HepG2 (cell line): ENCODE measurements around the gene MORC3. TPM values are rescaled to one million over a fixed set of nuclear protein-coding genes. Genes with fewer than 3 reads are reported as not detected.

Experiments used
- ATM ChIP-seq: fragments of 450-650 bp; IDR thresholded peaks from 2 replicates; pipeline ENCODE4 v1.7.1; 2017; ENCODE audit warnings: mild to moderate bottlenecking, borderline replicate concordance
- CBX1 ChIP-seq: IDR thresholded peaks from one replicate; pipeline ENCODE4 v1.6.1; 2016; ENCODE audit warnings: antibody characterized with exemption, low read depth
- CCDC6 ChIP-seq: sonication (generic); formaldehyde crosslinking; IDR thresholded peaks from 2 replicates; pipeline ENCODE4 v1.8.1; 2022; ENCODE audit warnings: mild to moderate bottlenecking, missing genetic modification reagents, moderate library complexity
- ESRRA ChIP-seq: sonication (generic); formaldehyde crosslinking; IDR thresholded peaks from 2 replicates; pipeline ENCODE4 v1.5.1; 2020; ENCODE audit warnings: mild to moderate bottlenecking, low read depth, missing genetic modification reagents
- HMG20B ChIP-seq: conservative IDR thresholded peaks from 2 replicates; pipeline ENCODE4 v1.6.1; 2016; ENCODE audit warnings: missing genetic modification reagents, missing compliant biosample characterization
- HNRNPK ChIP-seq: fragments of 200-400 bp; formaldehyde crosslinking; IDR thresholded peaks from 2 replicates; pipeline ENCODE4 v1.6.1; 2018; ENCODE audit warnings: low read length, low read depth, moderate library complexity, mild to moderate bottlenecking; ENCODE audit not compliant: poor library complexity, severe bottlenecking
- MAFG ChIP-seq: sonication (generic); formaldehyde crosslinking; IDR thresholded peaks from 2 replicates; pipeline ENCODE4 v1.5.1; 2020; ENCODE audit warnings: mild to moderate bottlenecking, missing genetic modification reagents
- MATR3 ChIP-seq: sonication (generic); formaldehyde crosslinking; IDR thresholded peaks from 2 replicates; pipeline ENCODE4 v1.4.0; 2020; ENCODE audit warnings: missing genetic modification reagents
- NPAS2 ChIP-seq: sonication (generic); formaldehyde crosslinking; IDR thresholded peaks from 2 replicates; pipeline ENCODE4 v1.8.0; 2022; ENCODE audit warnings: mild to moderate bottlenecking, missing genetic modification reagents, borderline replicate concordance
- PITX1 ChIP-seq: sonication (generic); formaldehyde crosslinking; IDR thresholded peaks from 2 replicates; pipeline ENCODE4 v1.5.1; 2020; ENCODE audit warnings: mild to moderate bottlenecking, missing genetic modification reagents
- RBM39 ChIP-seq: fragments of 200-400 bp; formaldehyde crosslinking; IDR thresholded peaks from one replicate; pipeline ENCODE4 v1.6.1; 2018; ENCODE audit warnings: antibody characterized with exemption, mild to moderate bottlenecking, low read depth, low read length; ENCODE audit not compliant: poor library complexity, severe bottlenecking
- REL ChIP-seq: sonication (generic); formaldehyde crosslinking; conservative IDR thresholded peaks from 2 replicates; pipeline ENCODE4 v1.8.0; 2022; ENCODE audit warnings: mild to moderate bottlenecking, missing genetic modification reagents, moderate library complexity
- SALL1 ChIP-seq: sonication (generic); formaldehyde crosslinking; IDR thresholded peaks from 2 replicates; pipeline ENCODE4 v1.8.0; 2022; ENCODE audit warnings: mild to moderate bottlenecking, missing genetic modification reagents
- ZBTB38 ChIP-seq: sonication (generic); formaldehyde crosslinking; IDR thresholded peaks from 2 replicates; pipeline ENCODE4 v1.5.1; 2020; ENCODE audit warnings: mild to moderate bottlenecking, missing genetic modification reagents
- ZEB1 ChIP-seq: IDR thresholded peaks from 2 replicates; pipeline ENCODE4 v1.6.1; 2012; ENCODE audit warnings: mild to moderate bottlenecking, low read depth, inconsistent platforms; ENCODE audit not compliant: insufficient replicate concordance
- ZNF101 ChIP-seq: sonication (generic); formaldehyde crosslinking; IDR thresholded peaks from 2 replicates; pipeline ENCODE4 v1.4.0; 2020; ENCODE audit warnings: mild to moderate bottlenecking, low read depth, missing genetic modification reagents, borderline replicate concordance
- ZNF3 ChIP-seq: IDR thresholded peaks from 2 replicates; pipeline ENCODE4 v1.7.0; 2017; ENCODE audit warnings: inconsistent platforms
- ZNF614 ChIP-seq: IDR thresholded peaks from 2 replicates; pipeline ENCODE4 v1.6.1; 2018; ENCODE audit warnings: missing biosample characterization, missing genetic modification reagents, inconsistent platforms, borderline replicate concordance
- ZNF672 ChIP-seq: sonication (generic); formaldehyde crosslinking; IDR thresholded peaks from 2 replicates; pipeline ENCODE4 v1.8.1; 2022; ENCODE audit warnings: missing genetic modification reagents
- ZNF678 ChIP-seq: sonication (generic); formaldehyde crosslinking; IDR thresholded peaks from 2 replicates; pipeline ENCODE4 v1.4.0; 2020; ENCODE audit warnings: mild to moderate bottlenecking, missing genetic modification reagents
- polyA plus RNA-seq, 8 experiments: library from polyadenylated mRNA; depleted of rRNA in 3 of 8; stranded (reverse) in 7 of 8; unstranded in 1 of 8; fragments of >200 nt; fragmentation: Illumina TruSeq in 4 of 8; extraction: Trizol in 4 of 8; gene quantifications; 2 replicates each; pipeline versions ENCODE4 v1.2.1 to v1.2.3, GENCODE V29; 2011 to 2016; ENCODE audit warnings: low read depth in 4 of 8, missing spikeins in 1 of 8, mixed read lengths in 1 of 8; ENCODE audit not compliant: insufficient read depth in 1 of 8
- total RNA-seq, 5 experiments: library from RNA; depleted of rRNA; stranded (reverse); fragments of >200 nt; fragmentation: Illumina TruSeq; extraction: Trizol; gene quantifications; 2 replicates each; pipeline ENCODE4 v1.2.3, GENCODE V29; 2016; ENCODE audit warnings: low read depth in 1 of 5
- TF ChIP-seq, protein P1 (sequence below): sonication (generic); formaldehyde crosslinking; IDR thresholded peaks from 2 replicates; pipeline ENCODE4 v1.4.0; 2020; ENCODE audit warnings: missing genetic modification reagents, borderline replicate concordance
- TF ChIP-seq, protein P2 (sequence below): sonication (generic); formaldehyde crosslinking; conservative IDR thresholded peaks from 2 replicates; pipeline ENCODE4 v1.4.0; 2020; ENCODE audit warnings: missing genetic modification reagents
- TF ChIP-seq, protein P3 (sequence below): sonication (generic); formaldehyde crosslinking; IDR thresholded peaks from 2 replicates; pipeline ENCODE4 v1.5.0; 2020; ENCODE audit warnings: missing genetic modification reagents, mild to moderate bottlenecking, borderline replicate concordance

MORC3 gene
- total and polyA plus RNA-seq, 2 of the 13 experiments (the other 11 are each of a cell fraction or from before 2014, with no cell fraction given), result 12.9 to 19.5 TPM

DNA sequence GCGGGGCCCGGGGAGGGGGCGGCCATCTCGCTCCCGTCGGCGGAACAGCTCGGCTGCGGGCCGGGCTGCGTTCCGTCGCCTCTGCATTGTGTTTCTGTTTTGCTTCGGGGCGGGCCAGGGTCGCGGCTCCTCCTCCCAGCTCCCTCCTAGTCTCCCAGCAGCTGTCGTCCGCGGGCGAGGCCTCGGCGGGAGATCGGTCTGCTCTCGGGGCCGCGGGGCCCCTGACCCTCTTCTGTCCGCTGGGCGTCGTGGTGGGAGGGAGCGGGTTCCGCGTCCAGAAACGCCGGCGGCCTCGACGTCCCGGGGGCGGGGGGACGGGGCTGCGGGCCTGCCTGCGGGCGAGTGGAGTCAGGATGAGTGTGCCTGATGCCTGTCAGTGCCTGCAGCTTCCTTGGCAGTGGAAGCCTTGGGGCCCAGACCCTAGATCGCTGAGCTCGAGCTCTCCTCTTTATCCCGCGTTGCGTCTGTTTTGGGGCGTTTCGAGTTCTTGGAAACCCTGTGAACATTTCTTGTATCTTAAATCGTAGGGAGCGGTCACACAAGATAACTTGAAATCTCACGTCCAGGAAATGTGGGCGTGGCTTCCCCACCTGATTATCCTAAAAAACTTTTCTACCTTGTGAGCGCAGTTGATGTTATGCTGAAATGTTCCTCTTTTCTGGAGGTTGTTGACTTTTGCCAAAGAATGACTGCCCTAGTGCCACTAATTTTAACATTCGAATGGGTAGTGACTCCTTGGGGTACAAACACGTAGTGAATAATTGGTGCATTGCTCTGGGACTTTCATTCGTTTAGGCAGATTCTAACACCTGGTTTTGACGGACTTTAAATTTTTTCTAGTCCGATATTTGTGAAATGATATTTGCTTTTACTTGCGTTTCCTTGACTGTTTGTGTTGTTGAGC is 676 bp downstream of the MORC3 start (continued):
- TF ChIP-seq, protein P1, sequence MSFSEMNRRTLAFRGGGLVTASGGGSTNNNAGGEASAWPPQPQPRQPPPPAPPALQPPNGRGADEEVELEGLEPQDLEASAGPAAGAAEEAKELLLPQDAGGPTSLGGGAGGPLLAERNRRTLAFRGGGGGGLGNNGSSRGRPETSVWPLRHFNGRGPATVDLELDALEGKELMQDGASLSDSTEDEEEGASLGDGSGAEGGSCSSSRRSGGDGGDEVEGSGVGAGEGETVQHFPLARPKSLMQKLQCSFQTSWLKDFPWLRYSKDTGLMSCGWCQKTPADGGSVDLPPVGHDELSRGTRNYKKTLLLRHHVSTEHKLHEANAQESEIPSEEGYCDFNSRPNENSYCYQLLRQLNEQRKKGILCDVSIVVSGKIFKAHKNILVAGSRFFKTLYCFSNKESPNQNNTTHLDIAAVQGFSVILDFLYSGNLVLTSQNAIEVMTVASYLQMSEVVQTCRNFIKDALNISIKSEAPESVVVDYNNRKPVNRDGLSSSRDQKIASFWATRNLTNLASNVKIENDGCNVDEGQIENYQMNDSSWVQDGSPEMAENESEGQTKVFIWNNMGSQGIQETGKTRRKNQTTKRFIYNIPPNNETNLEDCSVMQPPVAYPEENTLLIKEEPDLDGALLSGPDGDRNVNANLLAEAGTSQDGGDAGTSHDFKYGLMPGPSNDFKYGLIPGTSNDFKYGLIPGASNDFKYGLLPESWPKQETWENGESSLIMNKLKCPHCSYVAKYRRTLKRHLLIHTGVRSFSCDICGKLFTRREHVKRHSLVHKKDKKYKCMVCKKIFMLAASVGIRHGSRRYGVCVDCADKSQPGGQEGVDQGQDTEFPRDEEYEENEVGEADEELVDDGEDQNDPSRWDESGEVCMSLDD (CRISPR knock-in tag), result no peak
- TF ChIP-seq ZNF101, result no peak
- TF ChIP-seq, protein P2, sequence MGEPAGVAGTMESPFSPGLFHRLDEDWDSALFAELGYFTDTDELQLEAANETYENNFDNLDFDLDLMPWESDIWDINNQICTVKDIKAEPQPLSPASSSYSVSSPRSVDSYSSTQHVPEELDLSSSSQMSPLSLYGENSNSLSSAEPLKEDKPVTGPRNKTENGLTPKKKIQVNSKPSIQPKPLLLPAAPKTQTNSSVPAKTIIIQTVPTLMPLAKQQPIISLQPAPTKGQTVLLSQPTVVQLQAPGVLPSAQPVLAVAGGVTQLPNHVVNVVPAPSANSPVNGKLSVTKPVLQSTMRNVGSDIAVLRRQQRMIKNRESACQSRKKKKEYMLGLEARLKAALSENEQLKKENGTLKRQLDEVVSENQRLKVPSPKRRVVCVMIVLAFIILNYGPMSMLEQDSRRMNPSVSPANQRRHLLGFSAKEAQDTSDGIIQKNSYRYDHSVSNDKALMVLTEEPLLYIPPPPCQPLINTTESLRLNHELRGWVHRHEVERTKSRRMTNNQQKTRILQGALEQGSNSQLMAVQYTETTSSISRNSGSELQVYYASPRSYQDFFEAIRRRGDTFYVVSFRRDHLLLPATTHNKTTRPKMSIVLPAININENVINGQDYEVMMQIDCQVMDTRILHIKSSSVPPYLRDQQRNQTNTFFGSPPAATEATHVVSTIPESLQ, result no peak
- no peak for TF ChIP-seq RBM39
- TF ChIP-seq NPAS2, result no peak
- TF ChIP-seq ZBTB38 (CRISPR knock-in tag), result no peak
- TF ChIP-seq PITX1 (CRISPR knock-in tag), result no peak
- TF ChIP-seq MATR3, result no peak
- TF ChIP-seq ATM, result no peak
- TF ChIP-seq CBX1, result no peak
- no peak for TF ChIP-seq ZEB1
- TF ChIP-seq ZNF678, result no peak
- TF ChIP-seq ESRRA, result no peak
- TF ChIP-seq HNRNPK, result no peak
- no peak for TF ChIP-seq SALL1 (CRISPR knock-in tag)
- no peak for TF ChIP-seq ZNF3 (CRISPR knock-in tag)
- TF ChIP-seq, protein P3, sequence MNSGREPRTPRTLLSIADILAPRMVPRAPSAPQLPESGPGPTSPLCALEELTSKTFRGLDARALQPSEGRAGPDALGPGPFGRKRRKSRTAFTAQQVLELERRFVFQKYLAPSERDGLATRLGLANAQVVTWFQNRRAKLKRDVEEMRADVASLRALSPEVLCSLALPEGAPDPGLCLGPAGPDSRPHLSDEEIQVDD (CRISPR knock-in tag), result no peak
- no peak for TF ChIP-seq HMG20B
- no peak for TF ChIP-seq REL
- TF ChIP-seq MAFG (CRISPR knock-in tag), result no peak
- 0 out of 2 replicates have a peak, but pooled peaks have one; percentile 20 for TF ChIP-seq CCDC6
- TF ChIP-seq ZNF672 (CRISPR knock-in tag), result no peak
- TF ChIP-seq ZNF614, result no peak
